NCI-H146 treated with DMSO at 0.1 percent for 48 hours (cell line): Measurements from ENCODE around the gene GABARAPL2.
"Not testable (repeated sequence)": the region's sequence is repeated elsewhere in the genome, so short reads cannot be mapped to it uniquely, and the experiment has no call there.

Experiments used
- DNase-seq: peaks from one replicate; lab custom pipeline; 2025; ENCODE audit not compliant: unreplicated experiment; lab: John Stamatoyannopoulos, UW

The GABARAPL2 gene

GRCh38 chr16:75566040-75566757, at the start of gene GABARAPL2:
GABARAPL2 (plus strand) TSS chr16:75566379; CDS start chr16:75566487, 108 bp downstream.
- peak; percentile 39 for DNase-seq

GRCh38 chr16:75519175-75519574, 47.0 kb upstream of the GABARAPL2 start:
- no peak for DNase-seq

GRCh38 chr16:75526032-75526790, 40.0 kb upstream of the GABARAPL2 start:
- DNase-seq: no peak

DNA sequence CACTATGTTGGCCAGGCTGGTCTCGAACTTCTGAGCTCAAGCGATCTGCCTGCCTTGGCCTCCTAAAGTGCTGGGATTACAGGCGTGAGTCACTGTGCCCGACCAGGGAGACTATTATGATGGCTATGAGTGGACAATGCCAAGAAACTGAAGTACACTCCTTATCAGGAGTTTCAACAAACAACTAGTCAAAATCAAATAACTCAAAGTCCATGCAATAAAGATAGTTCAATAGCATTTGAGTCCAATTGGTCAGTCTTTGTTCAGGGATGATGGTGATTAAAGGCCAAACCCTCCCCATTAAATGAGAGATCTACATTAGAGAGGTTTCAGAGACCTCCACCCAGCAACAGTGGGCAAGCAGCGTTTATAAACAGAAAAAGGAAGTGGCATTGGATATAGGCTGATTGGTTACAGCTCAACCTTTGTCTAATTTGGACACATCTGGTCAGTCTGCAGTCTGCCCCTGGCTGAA, 38.3 kb upstream of the GABARAPL2 start:
- no peak for DNase-seq

GRCh38 chr16:75529056-75529905, 36.9 kb upstream of the GABARAPL2 start:
- DNase-seq: no peak

DNA sequence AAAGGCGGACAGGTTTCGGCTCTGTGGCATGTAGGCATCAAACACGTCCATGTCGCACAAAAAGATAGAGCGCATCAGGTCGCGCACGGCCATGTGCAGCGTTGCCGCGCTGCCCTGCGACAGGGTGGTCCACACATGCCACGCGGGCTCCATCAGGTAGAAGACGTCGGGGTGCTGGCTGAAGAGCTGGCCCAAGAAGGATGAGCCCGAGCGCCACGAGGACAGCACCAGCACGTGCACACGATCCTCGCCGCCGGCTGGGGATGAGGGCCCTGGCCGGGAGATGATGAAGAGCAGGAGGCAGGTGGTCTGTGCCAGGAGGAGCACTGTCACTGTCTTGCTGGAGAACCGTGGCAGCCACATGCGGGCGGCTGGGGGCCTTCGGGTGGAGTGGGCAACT, 36.2 kb upstream of the GABARAPL2 start:
- DNase-seq: no peak

GRCh38 chr16:75532142-75532765, 33.9 kb upstream of the GABARAPL2 start:
- DNase-seq: no peak

DNA sequence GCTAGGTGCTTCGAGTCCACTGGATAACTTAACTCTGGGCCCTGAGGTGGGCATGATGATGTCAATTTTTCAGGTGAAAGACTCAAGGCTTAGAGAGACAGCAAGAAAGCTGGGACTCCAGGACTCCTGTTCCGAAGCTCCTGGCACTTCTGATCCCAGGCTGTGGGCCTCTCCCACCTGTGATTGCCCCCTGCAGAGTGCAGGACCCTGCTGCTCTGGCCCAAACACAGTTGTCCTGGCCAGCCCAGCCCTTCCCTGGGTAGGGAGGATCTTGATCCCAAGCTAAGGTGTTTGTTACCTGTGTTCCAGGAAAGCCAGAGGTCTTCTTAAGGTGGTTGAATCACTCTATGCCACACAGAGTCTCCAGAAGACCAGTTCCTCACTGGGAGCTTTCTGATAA, 33.4 kb upstream of the GABARAPL2 start:
- no peak for DNase-seq

- no peak for DNase-seq
Observed at GRCh38 chr16:75534560-75535205, 31.5 kb upstream of the GABARAPL2 start.

DNA sequence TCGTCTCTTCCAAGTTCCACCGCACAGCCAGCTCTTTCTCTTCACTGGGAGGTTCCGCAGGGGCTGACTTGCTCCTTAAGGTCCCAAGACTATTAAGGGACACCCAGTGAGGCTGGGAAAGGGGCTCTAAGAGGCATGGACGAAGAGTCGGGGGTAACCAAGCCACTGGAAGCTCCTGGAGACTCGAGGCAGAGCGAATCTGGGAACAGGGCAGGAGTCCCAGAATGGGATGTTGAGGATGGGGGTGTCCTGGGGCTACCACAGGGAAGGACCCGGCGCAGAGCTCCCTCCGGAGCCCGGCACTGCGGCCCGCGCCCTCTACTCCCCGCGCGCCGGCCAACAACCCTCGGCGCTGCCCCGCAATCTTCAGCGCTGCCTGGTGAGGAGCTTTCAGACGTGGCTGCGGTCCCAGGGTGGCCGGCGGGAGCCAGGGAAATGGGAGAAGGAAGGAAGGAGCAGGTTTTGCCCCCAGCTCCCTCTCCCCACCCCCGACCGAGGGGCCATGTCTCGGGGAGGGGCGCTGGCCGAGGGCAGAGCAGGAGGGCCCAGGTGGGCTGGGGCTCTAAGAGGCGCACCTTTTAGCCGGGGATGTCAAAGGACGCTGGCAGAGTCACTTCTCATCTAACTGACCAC, 30.9 kb upstream of the GABARAPL2 start:
- DNase-seq: no peak

DNA sequence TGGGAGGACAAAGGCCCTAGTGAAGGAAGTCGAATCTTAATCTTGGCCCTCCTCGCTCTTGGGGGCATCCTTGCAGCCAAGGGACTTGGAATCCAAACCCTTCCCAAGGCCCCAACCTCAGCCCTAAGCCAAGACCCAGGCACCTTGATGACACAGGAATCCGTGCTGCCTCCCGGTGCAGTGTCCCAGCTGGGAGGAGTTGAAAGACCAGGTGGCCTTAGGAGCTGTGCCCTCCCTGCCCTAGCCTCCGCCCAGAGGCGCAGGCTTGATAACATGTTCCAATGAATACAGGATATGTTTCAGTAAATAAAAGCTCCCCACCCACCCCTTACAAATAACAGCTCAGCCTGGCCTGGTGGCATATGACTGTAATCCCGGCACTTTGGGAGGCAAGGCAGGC, 30.3 kb upstream of the GABARAPL2 start, which contains the start of gene CHST5:
Gene CHST5 (minus strand): TSS at position 208 of the 400 bp plus-strand sequence. CDS start 5,724 bp downstream, outside the sequence.
- DNase-seq: no peak

DNA sequence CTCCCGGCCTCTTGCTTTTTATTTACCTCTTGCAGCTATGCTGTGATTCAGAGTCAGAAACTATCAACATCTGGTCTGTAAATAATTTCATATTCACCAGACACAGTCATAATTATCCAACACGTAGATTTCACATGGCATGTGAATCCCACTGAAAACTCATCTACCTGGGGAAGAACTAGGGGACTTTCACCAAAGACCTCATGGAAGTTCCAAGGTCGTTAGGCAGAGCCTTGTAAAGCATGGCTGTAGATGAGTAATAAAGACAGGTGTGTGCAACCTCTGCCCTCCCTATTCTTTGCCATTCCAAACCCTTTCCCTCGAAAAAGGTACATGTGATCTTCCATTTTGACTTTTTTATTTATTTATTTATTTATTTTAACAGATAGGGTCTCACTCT, 28.4 kb upstream of the GABARAPL2 start:
- no peak for DNase-seq

DNA sequence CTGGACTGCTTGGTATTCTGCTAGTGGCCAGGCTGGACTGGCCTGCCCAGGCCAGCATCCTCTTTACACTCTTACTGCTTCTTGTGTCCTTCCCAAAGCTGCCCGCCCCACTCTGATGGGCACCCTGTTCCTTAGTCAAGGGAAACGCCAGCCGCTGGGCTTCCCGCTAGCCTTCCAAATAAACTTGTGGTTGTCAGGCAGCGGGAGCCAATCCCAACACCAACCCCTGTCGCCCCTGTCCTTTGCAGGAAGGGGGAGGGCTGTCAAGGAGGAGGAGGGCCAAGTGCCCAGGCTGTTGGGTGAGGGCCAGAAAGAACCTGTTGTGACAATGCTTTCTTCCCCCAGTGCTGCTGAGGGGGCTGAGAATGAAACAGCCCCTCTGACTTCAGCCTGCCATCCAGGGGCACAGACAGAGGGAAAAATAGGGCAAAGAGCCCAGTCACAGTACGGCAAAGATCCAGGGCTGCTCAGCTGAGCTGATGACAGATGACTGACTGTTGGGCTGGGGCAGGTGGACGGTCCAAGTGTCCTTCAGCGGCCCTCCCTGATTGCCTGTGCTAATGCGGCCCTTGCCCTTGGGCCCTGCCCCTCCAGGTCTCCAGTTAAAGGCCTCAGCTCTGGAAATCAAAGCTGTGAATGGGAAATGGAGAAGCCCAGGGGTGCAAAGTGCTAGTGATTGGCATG, 27.2 kb upstream of the GABARAPL2 start:
- not testable (repeated sequence) for DNase-seq

DNA sequence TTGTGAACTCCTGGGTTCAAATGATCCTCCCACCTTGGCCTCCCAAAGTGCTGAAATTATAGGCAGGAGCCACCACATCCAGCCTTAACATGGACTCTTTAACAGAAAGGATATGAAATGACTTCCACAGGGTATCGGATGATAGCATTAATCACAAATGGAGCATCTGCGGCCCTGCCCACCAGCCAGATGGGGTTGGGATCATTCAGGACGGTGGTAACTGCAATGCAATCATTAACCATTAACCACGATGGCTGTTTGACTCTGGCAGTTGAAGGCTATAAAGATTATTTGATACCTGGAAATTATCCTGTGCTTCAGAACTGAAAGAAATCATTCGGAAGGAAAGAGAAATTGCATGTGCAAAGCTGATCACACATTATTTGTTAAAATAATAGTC, 24.9 kb upstream of the GABARAPL2 start:
- no peak for DNase-seq

GRCh38 chr16:75542462-75542861, 23.7 kb upstream of the GABARAPL2 start:
- not testable (repeated sequence) for DNase-seq

DNA sequence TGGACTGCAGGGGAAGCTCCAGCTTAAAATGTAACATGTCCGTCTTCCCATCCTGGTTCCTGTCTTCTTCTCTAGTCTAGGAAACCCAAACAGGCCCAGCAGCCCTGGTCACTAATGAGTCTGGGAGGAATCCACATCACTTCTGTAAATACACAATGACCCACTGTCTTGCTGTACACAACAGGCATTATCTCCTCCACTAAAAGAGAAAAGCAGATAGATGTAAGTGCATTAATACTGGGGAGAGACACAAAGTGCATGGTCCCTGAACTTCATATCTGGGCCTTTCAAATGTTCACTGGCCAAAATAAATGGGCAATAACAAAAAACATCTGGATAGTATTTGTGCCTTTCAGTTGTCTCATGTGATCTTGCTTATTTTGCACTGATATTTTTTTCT, 20.3 kb upstream of the GABARAPL2 start:
- DNase-seq: not testable (repeated sequence)

- DNase-seq: no peak
Observed at GRCh38 chr16:75546293-75546692, 19.9 kb upstream of the GABARAPL2 start.

DNA sequence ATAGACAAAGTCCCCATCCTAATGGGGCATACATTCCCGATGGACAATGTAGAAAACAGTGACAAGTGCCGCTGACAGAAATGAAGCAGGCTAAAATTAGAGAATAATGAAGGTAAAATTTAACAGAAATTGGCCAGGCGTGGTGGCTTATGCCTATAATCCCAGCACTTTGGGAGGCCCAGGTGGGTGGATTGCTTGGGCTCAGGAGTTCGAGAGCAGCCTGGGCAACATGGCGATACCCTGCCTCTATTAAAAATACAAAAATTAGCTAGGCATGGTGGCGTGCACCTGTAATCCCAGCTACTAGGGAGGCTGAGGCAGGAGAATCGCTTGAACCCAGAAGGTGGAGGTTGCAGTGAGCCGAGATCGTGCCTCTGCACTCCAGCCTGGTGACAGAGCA, 17.7 kb upstream of the GABARAPL2 start:
- not testable (repeated sequence) for DNase-seq

GRCh38 chr16:75550211-75550662, 15.9 kb upstream of the GABARAPL2 start:
- no peak for DNase-seq
